Measurements from ENCODE around the gene TOX2. TPM values are rescaled to one million over a fixed set of nuclear protein-coding genes. Genes with fewer than 3 reads are reported as not detected.

TOX2 gene
- total RNA-seq, 1 donor, result not detected

GRCh38 chr20:44072384-44072783 is 157.7 kb downstream of the TOX2 start:
- DNase-seq (ENCODE audit: low read depth in 2 of 3, low spot score in 2 of 3), result no peak

DNA sequence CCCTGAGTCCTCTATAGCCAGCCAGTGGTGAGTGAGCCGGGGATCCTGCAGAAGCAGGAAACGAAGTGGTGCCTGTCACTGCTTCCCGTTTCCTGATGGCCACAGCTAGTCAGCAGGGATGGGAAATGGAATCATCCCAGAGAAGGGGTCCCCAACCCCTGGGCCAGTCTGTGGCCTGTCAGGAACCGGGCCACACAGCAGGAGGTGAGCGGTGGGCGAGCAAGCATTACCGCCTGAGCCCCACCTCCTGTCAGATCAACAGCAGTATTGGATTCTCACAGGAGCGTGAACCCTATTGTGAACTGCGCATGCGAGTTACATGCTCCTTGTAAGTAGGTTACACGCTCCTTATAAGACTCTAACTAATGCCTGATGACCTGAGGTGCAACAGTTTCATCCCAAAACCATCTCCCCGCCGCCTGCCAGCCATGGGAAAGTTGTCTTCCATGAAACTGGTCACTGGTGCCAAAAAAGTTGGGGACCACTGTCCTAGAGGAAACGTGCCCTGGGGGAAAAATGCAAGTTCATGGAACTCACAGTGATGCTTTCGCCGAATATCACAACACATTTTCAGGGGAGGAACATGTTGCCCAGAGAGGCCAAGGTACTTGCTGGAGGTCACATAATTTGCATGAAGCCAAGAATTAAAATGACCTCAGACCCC is 158.5 kb downstream of the TOX2 start:
- no peak for DNase-seq (ENCODE audit: low read depth in 2 of 3, low spot score in 2 of 3)

DNA sequence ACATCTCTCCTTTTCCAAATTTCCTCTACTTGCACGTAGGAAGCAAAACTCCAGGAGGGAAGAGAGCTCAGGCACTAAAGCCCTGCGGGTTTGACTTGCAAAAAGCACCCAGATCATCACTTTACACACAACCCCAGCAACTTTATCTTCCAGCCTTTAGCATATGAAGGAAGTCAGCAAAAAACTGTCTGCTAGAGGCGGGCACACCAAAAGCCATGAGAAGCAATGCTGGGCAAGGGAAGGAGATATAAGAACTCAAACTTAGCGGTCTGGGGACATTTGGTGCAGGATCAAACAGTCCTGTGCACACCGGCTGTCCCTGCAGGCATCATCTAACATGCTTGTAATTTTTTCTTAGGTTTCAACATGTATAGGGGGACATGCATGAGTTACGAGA is 159.0 kb downstream of the TOX2 start:
- no peak for DNase-seq (ENCODE audit: low read depth in 2 of 3, low spot score in 2 of 3)

DNA sequence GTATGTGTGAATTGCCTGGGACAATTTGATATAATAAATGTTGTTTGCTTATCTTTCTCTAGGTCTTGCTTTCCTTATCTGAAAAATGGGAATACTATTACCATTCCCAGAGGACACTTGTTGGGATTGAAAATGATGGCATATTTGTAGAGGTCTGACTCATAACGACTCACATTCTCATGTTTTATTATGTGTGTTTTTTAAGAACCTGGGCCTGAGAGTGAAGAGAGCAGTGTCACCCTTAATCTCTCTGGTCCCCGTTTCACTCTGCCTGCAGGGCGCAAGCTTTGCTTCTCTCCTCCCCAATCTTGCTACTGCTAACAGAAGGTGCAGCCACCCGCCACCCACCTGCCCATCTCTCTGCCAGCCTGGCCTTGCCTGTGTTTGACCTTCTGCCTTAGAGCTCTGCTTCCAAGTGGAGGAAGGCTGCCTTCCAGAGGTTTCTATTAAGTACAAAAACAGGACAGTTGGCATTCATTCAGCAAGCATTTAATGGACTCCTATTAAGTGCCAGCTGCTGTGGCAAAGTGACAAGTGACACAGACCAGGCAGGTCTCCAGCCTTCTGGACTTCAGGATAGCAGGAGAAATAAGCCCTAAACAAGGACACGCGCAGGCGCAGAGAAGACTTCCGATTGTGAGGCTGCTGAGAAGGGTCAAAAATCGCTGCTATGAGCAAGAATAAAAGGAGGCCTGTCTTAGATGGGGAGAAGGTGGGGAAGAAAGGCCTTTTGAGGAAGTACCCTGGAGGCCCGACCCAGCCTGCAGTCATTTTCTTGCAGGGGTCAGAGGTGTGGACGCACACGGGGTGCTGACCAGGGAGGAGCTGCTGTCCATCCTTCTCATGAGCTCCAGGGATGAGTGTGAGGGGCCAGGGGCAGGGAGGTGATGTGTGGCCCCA is 159.8 kb downstream of the TOX2 start:
- no peak for DNase-seq (ENCODE audit: low read depth in 2 of 3, low spot score in 2 of 3)

GRCh38 chr20:44075191-44075949 is 160.7 kb downstream of the TOX2 start:
- no peak for DNase-seq (ENCODE audit: low read depth in 2 of 3, low spot score in 2 of 3)

GRCh38 chr20:44075950-44076232 is 161.2 kb downstream of the TOX2 start:
- no peak for DNase-seq (ENCODE audit: low read depth in 2 of 3, low spot score in 2 of 3)

- DNase-seq (ENCODE audit: low read depth in 2 of 3, low spot score in 2 of 3), result no peak
These were observed 164.6 kb downstream of the TOX2 start for GRCh38 chr20:44079291-44079690.

GRCh38 chr20:44080064-44080463 is 165.4 kb downstream of the TOX2 start:
- no peak for DNase-seq (ENCODE audit: low read depth in 2 of 3, low spot score in 2 of 3)

DNA sequence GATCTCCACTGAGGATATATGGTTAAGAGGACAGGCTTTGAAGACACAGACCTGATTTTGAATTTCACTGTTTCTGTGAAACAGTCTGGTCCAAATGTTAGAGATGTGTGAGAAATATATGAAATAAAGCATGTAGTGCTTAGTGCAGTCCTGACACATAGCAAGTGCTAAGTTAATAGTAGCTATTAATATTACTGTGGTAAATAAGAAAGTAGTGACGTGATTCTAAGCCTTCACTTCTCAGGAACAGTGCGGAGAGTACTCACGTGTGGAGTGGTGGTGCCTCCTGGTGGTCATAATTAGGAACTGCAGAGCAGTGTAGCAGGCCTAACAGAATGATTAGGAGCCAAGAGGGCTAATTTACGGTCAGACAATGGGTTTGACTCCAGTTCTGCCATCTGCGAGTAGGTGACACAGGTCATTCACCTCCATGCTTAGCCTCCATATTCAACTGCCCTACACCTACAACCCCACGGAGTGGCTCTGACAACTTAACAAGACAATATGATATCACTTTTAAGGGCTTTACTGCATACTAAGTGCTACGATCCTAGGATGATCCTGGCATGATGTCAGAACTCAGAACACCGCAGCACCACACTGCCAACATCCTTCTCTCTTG is 166.1 kb downstream of the TOX2 start:
- peak; percentile 67 to 85 (median 72) for DNase-seq (ENCODE audit: low read depth in 2 of 3, low spot score in 2 of 3)

GRCh38 chr20:44081476-44081875 is 166.8 kb downstream of the TOX2 start:
- no peak for DNase-seq (ENCODE audit: low read depth in 2 of 3, low spot score in 2 of 3)

- no peak for DNase-seq (ENCODE audit: low read depth in 2 of 3, low spot score in 2 of 3)
These were observed 167.2 kb downstream of the TOX2 start for GRCh38 chr20:44081888-44082287.

DNA sequence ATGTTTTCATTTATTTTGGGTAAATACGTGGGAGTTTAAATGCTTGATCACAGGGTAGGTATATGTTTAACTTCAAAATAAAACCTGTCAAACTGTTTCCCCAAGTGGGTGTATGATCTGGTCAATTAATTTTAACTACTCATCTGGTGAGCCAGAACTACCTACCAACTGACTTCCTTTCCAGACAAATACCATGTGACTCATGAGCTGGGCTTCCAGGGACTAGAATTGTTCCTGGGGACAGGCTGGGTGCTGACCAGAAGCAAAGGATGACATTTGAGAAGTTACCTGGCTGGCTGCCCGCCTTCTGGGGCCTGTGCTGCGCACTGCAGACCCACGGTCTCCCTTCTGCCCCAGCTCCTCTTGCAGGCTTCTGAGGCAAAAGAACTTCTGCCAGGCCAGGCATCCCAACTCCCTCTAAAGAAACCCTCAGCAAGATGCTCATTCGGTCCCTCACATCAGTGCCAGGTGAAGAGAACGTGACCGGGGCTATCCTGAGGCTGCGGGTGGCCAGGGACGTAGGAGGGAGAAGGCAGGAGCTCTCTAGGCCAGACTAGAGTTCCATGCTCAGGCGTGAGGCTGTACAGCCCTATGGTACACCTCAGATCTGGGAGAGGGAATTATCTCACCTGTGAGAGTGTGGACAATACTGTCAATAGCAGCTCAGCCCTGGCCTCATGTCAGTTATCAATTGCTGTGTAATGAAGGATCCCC is 168.7 kb downstream of the TOX2 start:
- no peak for DNase-seq (ENCODE audit: low read depth in 2 of 3, low spot score in 2 of 3)

DNA sequence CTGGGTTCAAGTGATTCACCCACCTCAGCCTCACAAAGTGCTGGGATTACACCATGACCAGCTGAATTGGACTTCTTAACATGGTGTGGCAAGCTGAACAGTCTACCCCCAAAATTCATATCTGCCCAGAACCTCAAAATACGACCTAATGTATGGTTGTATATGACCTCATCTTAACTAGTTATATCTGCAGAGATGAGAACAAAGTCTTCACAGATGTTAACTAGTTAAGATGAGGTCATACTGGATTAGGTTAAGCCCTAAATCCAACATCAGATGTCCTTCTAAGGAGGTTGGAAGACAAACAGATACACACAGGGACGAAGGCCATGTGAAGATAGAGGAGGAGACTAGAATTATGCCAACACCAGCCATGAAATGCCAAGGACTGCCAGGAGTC is 169.8 kb downstream of the TOX2 start:
- no peak for DNase-seq (ENCODE audit: low read depth in 2 of 3, low spot score in 2 of 3)

- DNase-seq (ENCODE audit: low read depth in 2 of 3, low spot score in 2 of 3), result no peak
These were observed 170.2 kb downstream of the TOX2 start for GRCh38 chr20:44084891-44085290.

GRCh38 chr20:44085616-44086434 is 171.2 kb downstream of the TOX2 start:
- no peak for DNase-seq (ENCODE audit: low read depth in 2 of 3, low spot score in 2 of 3)

DNA sequence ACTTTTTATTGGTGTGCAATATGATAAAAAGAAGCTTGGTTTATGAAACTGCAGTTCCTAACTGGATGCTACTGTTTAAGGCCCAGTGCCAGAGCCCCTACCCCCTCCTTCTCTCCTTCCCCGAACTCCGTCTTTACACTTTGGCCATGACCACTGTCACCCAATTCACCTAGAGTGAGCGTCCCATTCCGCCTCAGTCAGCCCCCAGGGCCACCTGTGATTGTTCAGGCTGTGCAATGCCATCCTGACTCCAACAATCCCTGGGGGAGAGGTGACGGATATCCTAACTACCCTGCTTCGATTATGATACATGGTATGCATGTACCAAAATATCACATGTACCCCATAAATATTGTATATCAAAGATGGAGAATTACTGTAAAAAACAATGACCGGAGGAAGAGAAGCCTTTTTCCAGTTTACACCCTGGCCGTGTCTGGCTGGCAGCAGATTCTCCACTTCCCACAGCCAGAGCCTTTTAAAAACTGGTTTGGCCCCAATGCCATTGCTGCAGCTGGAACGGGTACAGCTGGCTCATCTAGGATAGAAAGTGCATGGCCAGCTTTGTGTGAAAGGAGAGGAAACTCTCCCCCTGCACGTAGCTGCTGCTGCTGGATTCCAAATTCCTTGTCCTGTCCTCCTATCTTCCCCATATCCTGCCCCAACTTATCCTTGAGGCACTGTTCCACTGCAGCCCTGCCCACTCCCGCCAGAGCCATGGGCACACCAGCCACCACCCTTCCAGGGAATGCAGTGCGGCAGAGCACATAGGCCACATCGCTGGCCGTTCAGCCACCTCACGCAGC is 172.6 kb downstream of the TOX2 start:
- DNase-seq (ENCODE audit: low read depth in 2 of 3, low spot score in 2 of 3), result no peak

DNA sequence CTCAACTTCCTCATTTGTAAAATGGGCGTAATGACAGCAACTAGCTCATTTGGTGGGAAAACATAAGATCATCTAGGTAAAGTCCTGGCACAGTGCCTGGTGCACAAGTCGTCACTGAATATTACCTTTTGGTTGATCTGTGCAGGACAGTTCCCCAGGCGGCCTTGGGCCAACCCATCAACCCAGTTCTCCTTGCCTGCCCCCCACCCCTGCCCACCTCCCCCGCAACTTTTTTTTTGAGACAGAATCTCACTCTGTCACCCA is 173.1 kb downstream of the TOX2 start:
- DNase-seq (ENCODE audit: low read depth in 2 of 3, low spot score in 2 of 3), result no peak

GRCh38 chr20:44089987-44090674 is 175.5 kb downstream of the TOX2 start:
- peak in 1 of 3 donors; percentile 17 for DNase-seq (ENCODE audit: low read depth in 2 of 3, low spot score in 2 of 3)

GRCh38 chr20:44091026-44091425 is 176.4 kb downstream of the TOX2 start:
- no peak for DNase-seq (ENCODE audit: low read depth in 2 of 3, low spot score in 2 of 3)
